ENCODE data around the gene SALL3. TPM values are rescaled to one million over a fixed set of nuclear protein-coding genes. Genes with fewer than 3 reads are reported as not detected.

SALL3 gene
- polyA plus RNA-seq, 1 experiment, result not detected

DNA sequence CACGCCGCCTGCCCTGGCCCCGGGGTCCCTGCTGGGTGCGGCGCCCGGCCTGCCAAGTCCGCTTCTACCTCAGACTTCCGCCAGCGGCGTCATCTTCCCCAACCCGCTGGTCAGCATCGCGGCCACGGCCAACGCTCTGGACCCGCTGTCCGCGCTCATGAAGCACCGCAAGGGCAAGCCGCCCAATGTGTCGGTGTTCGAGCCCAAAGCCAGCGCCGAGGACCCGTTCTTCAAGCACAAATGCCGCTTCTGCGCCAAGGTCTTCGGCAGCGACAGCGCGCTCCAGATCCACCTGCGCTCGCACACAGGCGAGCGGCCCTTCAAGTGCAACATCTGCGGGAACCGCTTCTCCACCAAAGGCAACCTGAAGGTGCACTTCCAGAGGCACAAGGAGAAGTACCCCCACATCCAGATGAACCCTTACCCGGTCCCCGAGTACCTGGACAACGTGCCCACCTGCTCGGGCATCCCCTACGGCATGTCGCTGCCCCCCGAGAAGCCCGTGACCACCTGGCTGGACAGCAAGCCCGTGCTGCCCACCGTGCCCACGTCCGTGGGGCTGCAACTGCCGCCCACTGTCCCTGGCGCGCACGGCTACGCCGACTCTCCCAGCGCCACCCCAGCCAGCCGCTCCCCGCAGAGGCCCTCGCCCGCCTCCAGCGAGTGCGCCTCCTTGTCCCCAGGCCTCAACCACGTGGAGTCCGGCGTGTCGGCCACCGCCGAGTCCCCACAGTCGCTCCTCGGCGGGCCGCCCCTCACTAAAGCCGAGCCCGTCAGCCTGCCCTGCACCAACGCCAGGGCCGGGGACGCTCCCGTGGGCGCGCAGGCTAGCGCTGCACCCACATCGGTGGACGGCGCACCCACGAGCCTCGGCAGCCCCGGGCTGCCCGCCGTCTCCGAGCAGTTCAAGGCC, 13.7 kb downstream of the SALL3 start:
- DNase-seq (ENCODE audit: low read depth), result no peak
- ChIA-PET POLR2A (no interaction called here), CTCF (no interaction called here)
- no peaks in the 10 kb centered on the region for H3K27me3 ChIP-seq (ENCODE audit: control insufficient read depth, insufficient read depth, low read length)
- TF ChIP-seq, protein P1, sequence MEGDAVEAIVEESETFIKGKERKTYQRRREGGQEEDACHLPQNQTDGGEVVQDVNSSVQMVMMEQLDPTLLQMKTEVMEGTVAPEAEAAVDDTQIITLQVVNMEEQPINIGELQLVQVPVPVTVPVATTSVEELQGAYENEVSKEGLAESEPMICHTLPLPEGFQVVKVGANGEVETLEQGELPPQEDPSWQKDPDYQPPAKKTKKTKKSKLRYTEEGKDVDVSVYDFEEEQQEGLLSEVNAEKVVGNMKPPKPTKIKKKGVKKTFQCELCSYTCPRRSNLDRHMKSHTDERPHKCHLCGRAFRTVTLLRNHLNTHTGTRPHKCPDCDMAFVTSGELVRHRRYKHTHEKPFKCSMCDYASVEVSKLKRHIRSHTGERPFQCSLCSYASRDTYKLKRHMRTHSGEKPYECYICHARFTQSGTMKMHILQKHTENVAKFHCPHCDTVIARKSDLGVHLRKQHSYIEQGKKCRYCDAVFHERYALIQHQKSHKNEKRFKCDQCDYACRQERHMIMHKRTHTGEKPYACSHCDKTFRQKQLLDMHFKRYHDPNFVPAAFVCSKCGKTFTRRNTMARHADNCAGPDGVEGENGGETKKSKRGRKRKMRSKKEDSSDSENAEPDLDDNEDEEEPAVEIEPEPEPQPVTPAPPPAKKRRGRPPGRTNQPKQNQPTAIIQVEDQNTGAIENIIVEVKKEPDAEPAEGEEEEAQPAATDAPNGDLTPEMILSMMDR (IDR thresholded peaks at IDR 0.05; ENCODE audit: insufficient read depth, low read depth, low read length), result no peak
- H3K4me3 ChIP-seq (ENCODE audit: low read depth, low read length), result no peak overlapping the region
- no peaks in the 10 kb centered on the region for H3K36me3 ChIP-seq (ENCODE audit: control insufficient read depth, insufficient read depth, low read length)

DNA sequence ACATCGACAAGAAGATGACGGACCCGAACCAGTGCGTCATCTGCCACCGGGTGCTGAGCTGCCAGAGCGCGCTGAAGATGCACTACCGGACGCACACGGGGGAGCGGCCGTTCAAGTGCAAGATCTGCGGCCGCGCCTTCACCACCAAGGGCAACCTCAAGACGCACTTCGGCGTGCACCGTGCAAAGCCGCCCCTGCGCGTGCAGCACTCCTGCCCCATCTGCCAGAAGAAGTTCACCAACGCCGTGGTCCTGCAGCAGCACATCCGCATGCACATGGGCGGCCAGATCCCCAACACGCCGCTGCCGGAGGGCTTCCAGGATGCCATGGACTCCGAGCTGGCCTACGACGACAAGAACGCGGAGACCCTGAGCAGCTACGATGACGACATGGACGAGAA, 14.4 kb downstream of the SALL3 start:
- no peaks in the 10 kb centered on the region for H3K36me3 ChIP-seq (ENCODE audit: control insufficient read depth, insufficient read depth, low read length)
- H3K27me3 ChIP-seq (ENCODE audit: control insufficient read depth, insufficient read depth, low read length), result no peaks in the 10 kb centered on the region
- ChIA-PET POLR2A (no interaction called here), CTCF (no interaction called here)
- no peak for DNase-seq (ENCODE audit: low read depth)
- H3K4me3 ChIP-seq (ENCODE audit: low read depth, low read length), result no peak overlapping the region
- TF ChIP-seq, protein P1 (IDR thresholded peaks at IDR 0.05; ENCODE audit: insufficient read depth, low read depth, low read length), result no peak

DNA sequence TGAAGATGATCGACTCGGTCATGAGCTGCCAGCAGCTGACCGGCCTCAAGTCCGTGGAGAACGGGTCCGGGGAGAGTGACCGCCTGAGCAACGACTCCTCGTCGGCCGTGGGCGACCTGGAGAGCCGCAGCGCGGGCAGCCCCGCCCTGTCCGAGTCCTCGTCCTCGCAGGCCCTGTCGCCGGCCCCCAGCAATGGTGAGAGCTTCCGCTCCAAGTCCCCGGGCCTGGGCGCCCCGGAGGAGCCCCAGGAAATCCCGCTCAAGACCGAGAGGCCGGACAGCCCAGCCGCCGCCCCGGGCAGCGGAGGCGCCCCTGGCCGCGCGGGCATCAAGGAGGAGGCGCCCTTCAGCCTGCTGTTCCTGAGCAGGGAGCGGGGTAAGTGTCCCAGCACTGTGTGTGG, 14.9 kb downstream of the SALL3 start:
- no peaks in the 10 kb centered on the region for H3K36me3 ChIP-seq (ENCODE audit: control insufficient read depth, insufficient read depth, low read length)
- H3K27me3 ChIP-seq (ENCODE audit: control insufficient read depth, insufficient read depth, low read length), result no peaks in the 10 kb centered on the region
- ChIA-PET CTCF (no interaction called here), POLR2A (no interaction called here)
- DNase-seq (ENCODE audit: low read depth), result no peak
- H3K4me3 ChIP-seq (ENCODE audit: low read depth, low read length), result no peak overlapping the region
- TF ChIP-seq, protein P1 (IDR thresholded peaks at IDR 0.05; ENCODE audit: insufficient read depth, low read depth, low read length), result no peak

DNA sequence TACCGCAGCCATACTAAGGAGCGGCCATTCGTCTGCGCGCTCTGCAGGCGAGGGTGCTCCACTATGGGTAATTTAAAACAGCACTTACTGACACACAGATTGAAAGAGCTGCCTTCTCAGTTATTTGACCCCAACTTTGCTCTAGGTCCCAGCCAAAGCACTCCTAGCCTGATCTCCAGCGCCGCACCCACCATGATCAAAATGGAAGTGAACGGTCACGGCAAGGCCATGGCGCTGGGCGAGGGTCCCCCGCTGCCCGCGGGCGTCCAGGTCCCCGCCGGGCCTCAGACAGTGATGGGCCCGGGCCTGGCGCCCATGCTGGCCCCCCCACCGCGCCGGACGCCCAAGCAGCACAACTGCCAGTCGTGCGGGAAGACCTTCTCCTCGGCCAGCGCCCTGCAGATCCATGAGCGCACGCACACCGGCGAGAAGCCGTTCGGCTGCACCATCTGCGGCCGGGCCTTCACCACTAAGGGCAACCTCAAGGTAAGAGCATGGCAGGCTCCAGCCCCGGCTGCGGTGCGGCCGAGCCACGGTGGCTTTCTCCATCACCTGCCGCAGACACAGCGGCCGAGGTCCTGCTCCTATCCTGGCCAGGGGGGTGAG, 15.5 kb downstream of the SALL3 start:
- H3K36me3 ChIP-seq (ENCODE audit: control insufficient read depth, insufficient read depth, low read length), result no peaks in the 10 kb centered on the region
- POLR2A ChIA-PET, result no interaction called here
- TF ChIP-seq, protein P1 (IDR thresholded peaks at IDR 0.05; ENCODE audit: insufficient read depth, low read depth, low read length), result no peak
- no peak for DNase-seq (ENCODE audit: low read depth)
- no peak overlapping the region for H3K4me3 ChIP-seq (ENCODE audit: low read depth, low read length)
- no peaks in the 10 kb centered on the region for H3K27me3 ChIP-seq (ENCODE audit: control insufficient read depth, insufficient read depth, low read length)
- CTCF ChIA-PET, result no interaction called here

DNA sequence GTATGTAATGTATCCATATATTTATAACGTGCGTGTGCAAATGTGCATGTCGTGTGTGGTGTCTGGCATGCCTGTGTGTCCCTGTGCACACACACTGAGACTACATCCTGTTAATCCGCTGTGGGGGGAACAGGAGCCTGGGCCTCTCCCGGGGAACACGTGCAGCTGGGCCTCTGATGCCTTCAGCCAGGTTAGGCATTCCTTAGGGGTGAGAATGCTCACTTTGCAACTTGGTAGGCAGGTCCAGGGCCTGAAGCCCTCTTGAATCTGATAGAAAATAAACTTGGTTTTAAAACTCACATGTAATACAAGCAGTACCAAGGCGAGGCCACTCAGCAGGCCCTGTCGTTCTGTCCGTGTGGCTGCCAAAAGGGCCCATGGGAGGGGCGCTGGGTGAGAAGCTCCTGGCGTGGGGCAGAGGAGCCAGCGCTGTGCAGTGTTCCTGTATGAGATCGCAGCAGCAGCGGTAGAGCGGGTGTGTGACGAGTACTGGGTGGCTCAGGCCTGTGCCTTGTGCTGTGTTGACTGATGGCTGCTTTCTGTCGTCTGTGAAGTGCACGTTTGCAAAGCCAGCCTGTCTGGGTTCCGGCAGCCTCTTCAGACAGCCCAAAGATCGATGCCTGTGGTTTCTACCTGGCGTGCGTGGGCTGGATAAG, 16.2 kb downstream of the SALL3 start:
- CTCF ChIA-PET, result no interaction called here
- no peak for DNase-seq (ENCODE audit: low read depth)
- TF ChIP-seq, protein P1 (IDR thresholded peaks at IDR 0.05; ENCODE audit: insufficient read depth, low read depth, low read length), result no peak
- Histone ChIP-seq H3K27me3 (ENCODE audit: control insufficient read depth, insufficient read depth, low read length) (no peaks in the 10 kb centered on the region), H3K36me3 (ENCODE audit: control insufficient read depth, insufficient read depth, low read length) (no peaks in the 10 kb centered on the region), H3K4me3 (ENCODE audit: low read depth, low read length) (no peak overlapping the region)
- POLR2A ChIA-PET, result no interaction called here

Measured in BJ (cell line).